ENCODE measurements around the gene CTNND2. TPM values are rescaled to one million over a fixed set of nuclear protein-coding genes. Genes with fewer than 3 reads are reported as not detected.

Gene CTNND2
- total and polyA plus RNA-seq, 9 of the 15 experiments (the other 6 are each of a cell fraction or from before 2014, with no cell fraction given): 0.03 to 0.35 TPM; not detected in 7

DNA sequence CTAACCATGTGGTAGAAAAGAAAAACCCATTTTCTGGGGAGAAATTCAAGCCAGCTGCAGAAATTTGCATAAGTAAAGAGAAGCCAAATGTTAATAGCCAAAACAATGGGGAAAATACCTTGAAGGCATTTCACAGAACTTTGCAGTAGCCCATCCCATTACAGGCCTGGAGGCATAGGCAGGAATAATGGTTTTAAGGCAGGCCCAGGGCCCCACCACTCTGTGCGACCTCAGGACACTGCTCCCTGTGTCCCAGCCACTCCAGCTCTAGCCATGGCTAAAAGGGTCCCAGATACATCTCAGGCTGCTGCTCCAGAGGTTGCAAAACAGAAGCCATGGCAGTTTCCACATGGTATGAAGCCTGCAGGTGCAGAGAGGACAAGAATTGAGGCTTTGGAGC lies 253.3 kb downstream of the CTNND2 start (continued):
- TF ChIP-seq TFAM (CRISPR knock-in tag; conservative IDR thresholded peaks at IDR 0.05) (no peak), FOXJ3 (CRISPR knock-in tag; IDR thresholded peaks at IDR 0.05) (no peak), DPF2 (IDR thresholded peaks at IDR 0.05) (no peak), TEAD2 (tag; IDR thresholded peaks at IDR 0.05) (no peak), KLF13 (tag; IDR thresholded peaks at IDR 0.05; ENCODE audit: borderline replicate concordance, low read depth) (no peak), ZNF12 (CRISPR knock-in tag; IDR thresholded peaks at IDR 0.05) (no peak), MAFF (IDR thresholded peaks at IDR 0.05; ENCODE audit: low read length) (no peak), TAF9B (IDR thresholded peaks at IDR 0.05; ENCODE audit: partially characterized antibody) (no peak), POLR2AphosphoS2 (IDR thresholded peaks at IDR 0.05; ENCODE audit: low read length) (no peak), ZNF134 (CRISPR knock-in tag; conservative IDR thresholded peaks at IDR 0.05) (no peak), HSF4 (CRISPR knock-in tag; IDR thresholded peaks at IDR 0.05; ENCODE audit: borderline replicate concordance) (no peak)
- TF ChIP-seq, protein P1, sequence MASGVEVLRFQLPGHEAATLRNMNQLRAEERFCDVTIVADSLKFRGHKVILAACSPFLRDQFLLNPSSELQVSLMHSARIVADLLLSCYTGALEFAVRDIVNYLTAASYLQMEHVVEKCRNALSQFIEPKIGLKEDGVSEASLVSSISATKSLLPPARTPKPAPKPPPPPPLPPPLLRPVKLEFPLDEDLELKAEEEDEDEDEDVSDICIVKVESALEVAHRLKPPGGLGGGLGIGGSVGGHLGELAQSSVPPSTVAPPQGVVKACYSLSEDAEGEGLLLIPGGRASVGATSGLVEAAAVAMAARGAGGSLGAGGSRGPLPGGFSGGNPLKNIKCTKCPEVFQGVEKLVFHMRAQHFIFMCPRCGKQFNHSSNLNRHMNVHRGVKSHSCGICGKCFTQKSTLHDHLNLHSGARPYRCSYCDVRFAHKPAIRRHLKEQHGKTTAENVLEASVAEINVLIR (CRISPR knock-in tag; IDR thresholded peaks at IDR 0.05): no peak
- TF ChIP-seq, protein P2, sequence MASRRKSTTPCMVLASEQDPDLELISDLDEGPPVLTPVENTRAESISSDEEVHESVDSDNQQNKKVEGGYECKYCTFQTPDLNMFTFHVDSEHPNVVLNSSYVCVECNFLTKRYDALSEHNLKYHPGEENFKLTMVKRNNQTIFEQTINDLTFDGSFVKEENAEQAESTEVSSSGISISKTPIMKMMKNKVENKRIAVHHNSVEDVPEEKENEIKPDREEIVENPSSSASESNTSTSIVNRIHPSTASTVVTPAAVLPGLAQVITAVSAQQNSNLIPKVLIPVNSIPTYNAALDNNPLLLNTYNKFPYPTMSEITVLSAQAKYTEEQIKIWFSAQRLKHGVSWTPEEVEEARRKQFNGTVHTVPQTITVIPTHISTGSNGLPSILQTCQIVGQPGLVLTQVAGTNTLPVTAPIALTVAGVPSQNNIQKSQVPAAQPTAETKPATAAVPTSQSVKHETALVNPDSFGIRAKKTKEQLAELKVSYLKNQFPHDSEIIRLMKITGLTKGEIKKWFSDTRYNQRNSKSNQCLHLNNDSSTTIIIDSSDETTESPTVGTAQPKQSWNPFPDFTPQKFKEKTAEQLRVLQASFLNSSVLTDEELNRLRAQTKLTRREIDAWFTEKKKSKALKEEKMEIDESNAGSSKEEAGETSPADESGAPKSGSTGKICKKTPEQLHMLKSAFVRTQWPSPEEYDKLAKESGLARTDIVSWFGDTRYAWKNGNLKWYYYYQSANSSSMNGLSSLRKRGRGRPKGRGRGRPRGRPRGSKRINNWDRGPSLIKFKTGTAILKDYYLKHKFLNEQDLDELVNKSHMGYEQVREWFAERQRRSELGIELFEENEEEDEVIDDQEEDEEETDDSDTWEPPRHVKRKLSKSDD (conservative IDR thresholded peaks at IDR 0.05; ENCODE audit: low read length): no peak

Data from K562 (cell line).